ENCODE measurements around the gene ASTN2.

The ASTN2 gene

DNA sequence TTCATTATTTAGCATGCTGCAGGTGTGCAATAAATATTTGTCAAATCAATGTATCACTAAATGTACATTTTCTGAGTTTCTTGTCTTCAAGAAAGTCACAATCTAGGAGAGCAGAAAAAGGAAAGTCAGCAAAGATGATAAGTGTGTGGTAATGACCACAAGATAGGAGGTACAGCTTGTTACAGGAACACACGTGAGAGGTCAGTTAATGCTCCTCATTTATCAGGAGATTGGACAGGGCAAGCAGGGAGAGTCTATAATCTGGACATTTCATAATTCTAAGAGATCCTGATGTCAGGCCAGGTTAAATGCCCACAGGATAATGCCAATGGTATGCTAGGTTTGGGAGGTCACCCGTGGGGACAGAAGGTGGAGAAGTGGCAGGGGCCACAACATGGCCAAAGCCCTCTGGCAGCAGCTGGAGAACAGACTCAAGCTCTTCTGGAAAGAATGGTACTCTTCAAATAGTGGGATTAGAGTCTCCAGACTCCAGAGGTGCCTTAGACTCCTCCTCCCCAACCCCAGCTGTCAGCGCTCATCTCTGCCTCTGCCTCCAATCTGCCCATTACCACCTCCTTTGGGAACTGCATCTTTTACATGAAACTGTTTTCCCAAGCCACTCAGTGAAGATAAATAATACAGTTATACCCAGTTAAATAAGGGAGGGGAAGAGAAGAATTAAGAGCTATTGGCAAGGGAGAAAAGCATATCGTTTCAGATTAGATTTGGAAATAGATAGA, 114.3 kb downstream of the ASTN2 start:
- DNase-seq, result no peak

DNA sequence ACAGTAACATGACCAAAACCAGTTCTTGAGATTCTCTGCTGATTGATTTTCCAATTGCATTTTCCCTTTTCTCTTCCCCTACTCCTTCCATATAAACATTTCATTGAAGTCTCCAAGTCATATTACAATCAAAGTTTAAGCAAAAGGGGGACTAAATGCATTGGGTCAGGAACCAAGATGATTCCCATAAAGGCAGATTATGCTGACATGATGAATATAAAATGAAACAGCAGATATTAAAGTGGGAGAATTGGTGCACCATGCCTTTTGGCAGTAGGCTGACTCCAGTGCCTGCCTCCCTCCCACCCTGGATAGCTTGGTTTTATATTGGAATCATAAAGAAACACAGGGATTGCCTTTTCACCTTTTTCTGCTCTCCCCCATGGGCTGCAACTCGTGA, 118.4 kb downstream of the ASTN2 start:
- DNase-seq, result no peak

DNA sequence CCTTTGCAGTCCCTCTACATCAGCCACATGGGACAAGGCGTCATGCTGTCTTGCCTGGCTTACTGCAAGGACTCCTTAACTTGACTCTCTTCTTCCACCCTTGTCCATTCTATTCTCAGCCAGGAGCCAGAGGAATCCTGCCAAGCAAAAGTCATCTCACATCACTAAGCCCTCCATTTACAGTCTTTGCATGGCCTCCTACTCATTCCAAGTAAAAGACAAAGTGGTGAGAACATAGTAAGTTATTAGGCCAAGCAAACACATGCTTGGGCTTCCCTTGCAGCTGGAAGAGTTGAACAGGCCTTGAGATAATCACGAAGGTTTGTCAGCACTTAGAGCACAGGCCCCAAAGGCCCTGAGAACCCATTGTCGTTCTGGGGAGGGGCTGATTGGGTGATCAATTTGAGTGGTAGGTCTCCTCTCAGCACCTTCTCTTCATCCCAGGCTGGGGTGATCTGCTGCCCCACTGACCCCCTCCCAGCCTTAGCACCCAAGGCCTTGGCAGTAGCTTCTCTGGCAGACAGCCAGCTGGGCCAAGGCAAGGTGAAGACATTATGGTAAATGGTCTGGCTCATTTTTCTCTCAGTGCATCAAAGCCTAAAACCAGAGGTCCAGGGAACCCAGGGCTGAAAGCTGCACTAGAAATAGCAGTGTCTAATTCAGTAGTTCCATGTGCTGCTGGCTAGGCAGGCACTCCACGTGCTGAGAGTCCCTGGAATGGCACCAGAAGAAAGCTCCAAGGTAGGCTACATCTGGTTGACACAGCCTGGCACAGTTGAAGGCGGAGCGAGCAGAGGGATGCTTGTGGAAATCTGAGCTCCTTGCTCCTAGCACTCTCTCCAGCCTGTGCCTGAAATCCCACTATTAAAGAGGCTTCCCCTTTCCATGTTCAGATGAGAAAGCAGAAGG, 121.4 kb downstream of the ASTN2 start:
- DNase-seq, result no peak

- DNase-seq, result no peak
These were observed 123.8 kb downstream of the ASTN2 start for GRCh38 chr9:117290856-117291622.

DNA sequence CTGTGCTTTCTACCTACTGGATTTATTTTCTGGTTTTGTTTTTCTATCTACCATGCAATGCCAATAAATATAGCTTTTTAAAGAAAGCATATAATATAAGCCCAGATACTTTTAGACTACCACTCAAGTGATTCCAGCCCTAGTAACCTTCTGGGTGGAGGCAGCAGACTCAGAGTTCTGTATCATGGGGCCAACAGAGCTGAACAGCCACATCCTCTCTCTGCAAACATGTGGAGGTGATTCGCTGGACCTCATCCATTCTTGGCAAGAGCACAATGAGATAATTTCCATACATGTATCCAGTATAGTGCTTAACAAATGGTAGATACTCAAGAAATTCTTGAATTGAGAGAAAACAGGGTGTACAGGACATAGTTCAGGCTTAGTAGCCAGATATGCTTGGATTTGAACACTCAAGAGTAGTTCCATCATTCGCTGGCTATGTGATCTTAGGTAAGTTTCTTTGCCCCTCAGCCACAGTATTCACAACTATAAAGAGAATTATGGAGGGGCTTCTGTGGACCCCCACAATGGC, 124.5 kb downstream of the ASTN2 start:
- DNase-seq, result no peak

DNA sequence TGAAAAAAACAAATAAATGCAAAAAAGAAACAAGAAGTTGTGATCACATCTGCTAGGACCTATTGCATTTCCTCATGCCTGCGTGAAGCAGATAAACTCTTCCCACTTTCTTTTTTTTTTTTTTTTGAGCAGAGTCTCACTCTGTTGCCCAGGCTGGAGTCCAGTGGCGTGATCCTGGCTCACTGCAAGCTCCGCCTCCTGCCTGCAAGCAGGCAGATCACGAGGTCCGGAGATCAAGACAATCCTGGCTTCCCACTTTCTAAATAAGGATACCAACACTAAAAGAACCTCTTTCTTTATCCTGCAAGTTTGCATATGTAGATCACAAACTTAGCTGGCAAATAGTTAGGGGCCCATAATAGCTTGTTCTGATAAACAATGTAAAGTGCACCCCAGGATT, 128.6 kb downstream of the ASTN2 start:
- no peak for DNase-seq

GRCh38 chr9:117284414-117284813, 130.4 kb downstream of the ASTN2 start:
- DNase-seq, result no peak

DNA sequence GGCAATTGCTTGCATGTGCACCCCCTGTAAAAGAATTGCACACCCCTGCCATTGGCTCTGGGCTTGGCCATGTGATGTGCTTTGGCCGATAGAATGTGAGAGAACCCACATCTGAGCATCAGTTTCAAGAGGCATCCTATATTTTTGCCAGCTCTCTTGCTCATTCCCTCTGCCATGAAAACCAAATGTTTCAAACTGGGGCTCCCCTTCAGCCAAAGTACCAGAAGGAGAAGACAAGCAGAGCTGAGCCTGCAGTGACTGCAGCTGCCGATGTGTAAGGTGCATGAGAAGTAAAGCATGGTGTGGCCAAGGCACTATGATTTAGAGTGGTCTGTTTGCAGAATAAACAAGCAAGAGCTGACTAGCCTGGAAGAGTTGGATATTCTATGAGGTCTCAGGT, 132.3 kb downstream of the ASTN2 start:
- DNase-seq, result no peak

DNA sequence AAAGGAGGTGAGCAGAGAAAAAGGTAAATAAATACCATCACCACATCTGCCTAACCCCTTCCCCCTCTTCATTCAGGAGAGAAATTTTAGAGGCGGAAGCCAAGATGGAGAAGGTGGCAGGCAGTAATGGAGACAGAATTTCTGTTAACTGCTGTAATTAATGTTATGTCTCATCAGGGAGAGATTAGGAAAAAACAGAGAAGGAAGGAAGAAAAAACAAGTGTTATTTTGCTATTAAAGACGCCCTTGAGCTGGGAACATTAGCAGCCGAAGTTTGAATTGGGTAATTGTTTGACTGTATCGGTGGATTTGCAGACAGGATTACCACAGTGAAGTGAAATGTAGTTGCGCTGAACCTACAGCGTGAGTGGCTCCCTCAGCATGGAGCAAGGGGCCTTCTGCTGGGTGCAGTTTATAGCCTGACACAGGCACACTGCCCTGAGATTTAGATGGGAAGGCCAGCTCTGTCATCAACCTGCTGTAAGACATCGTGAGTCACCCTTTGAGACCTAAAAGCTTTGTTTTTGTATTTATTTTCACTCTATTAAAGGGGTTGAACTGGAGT, 136.3 kb downstream of the ASTN2 start:
- peak; percentile 31 to 66 for DNase-seq

GRCh38 chr9:117278020-117278419, 136.8 kb downstream of the ASTN2 start:
- peak; percentile 53 to 77 for DNase-seq

GRCh38 chr9:117276444-117276843, 138.4 kb downstream of the ASTN2 start:
- peak; percentile 80 to 83 for DNase-seq

DNA sequence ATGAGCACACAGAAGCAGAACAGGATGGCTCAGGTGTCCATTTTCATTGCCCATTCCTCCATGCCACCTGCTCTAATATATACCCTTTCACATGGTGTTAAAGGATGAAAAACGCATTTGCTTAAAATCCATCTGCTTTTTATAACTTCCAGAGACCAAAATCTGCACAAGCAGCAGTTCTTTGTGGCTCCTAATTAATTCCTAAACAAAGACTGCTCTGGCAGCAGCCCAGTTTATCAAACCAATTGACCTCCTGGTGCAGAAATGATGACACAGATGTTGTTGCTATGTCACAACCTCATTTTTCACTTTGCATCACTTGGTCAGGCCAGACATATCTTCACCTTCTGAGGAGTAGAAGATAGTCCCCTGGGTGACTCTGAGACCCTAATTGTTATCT, 141.2 kb downstream of the ASTN2 start:
- DNase-seq, result no peak

DNA sequence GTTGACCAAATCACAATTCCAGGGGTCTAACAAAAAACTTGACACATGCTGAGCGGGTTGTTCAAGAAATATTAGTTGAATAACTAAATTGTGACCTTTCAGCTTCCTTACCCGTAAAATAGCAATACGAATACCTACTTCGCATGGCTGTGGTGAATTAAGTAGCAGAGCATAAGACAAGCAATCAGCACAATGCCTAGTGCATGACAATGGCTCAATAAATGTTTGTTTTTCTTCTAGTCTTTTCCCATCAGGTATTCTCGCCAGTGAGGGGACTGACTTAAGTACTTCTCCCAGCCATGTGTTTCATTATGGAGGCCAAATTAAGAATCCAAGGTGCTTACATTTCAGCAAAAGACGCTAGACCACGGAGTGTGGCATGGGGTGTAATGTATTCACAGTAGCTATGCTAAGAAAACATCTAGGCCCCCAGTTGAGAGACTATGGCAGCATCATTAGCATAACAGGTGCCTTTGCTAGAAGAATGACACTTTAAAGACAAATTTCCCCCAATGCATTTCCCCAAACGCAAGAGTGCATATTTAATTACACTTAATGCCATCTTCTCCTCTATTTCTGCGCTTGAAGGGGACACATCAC, 145.9 kb downstream of the ASTN2 start:
- DNase-seq, result no peak

- no peak for DNase-seq
These were observed 147.9 kb downstream of the ASTN2 start for GRCh38 chr9:117266855-117267497.

GRCh38 chr9:117265253-117265652, 149.6 kb downstream of the ASTN2 start:
- DNase-seq, result no peak

DNA sequence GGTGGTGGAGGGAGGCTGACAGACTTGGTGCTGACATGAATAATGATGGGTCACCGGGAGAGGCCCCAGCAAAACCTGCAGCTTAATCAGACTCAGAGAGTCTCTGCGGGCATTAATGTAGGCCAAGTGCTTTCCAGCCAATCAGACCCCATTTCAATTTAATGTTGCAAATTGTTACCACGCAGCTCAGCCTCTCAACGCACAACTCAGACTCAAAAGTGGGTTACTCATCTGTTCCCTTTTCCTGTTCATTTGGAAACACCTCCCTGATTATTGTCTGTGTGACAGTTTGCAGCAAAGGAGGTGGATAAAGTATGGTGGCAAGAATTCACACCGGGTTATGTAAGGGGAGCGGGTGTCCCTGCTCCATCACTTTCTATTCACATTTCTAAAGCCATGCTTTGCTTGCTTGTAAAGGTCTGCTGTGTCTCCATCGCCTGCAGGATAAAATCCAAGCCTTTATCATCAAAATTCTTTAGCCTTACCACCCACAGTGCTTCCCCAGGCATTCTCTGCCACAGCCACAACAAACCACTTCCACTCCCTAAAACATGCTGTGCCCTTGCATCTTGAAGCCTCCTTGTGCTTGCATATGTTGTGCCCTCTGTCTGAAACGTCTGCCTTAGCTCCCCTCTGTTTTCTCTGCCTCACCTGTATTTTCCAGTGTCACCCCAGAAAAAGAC, 156.5 kb downstream of the ASTN2 start:
- DNase-seq, result no peak

DNA sequence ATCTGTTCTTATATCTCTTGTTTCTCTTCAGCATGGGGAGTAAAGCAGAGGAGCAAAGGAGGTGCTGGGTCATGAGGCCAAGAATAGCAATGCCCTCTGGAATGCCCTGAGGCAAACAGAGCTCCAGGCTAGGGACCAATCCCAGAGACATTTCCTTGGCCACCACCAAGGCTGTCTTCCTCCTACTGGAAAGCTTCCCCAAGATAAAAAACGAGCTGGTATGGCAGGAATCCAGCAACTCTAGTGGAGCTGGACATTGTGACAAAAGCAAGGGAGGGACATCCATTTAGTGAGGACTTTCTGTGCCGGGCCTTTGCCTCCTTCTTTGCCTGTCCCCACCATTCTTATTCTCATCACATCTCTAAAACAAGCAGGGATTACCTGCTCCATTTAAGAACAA, 161.6 kb downstream of the ASTN2 start:
- no peak for DNase-seq

GRCh38 chr9:117250610-117251215, 164.1 kb downstream of the ASTN2 start:
- no peak for DNase-seq

DNA sequence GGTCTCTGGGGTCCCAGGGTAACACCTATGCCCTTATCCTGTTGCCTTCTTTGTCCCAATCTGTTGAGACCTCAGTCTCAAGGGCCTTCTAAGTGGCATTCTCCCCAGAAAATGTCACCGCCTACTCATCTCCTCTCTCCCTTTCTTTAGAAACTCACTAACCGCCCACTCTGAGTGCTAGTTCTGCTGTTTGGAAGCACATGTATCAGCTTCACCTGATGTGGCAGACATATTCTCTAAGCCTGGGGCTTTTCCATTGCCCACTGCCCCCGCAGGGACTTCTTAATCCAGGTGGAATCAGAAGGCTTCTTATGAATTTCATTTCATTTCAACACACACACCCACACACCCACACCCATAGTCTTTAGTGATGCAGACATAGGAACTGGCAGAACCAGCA, 165.1 kb downstream of the ASTN2 start:
- DNase-seq, result no peak

GRCh38 chr9:117247266-117247665, 167.6 kb downstream of the ASTN2 start:
- DNase-seq, result peak; percentile 13 to 18
